Spleen (tissue), 7 donors: Measurements from ENCODE around the gene IL18RAP.

Experiments used
- CTCF ChIP-seq, 11 experiments: fragments of 200-600 bp in 7 of 11; fragments of 450-650 bp in 4 of 11; sonication (generic) in 4 of 11; IDR thresholded peaks in 8 of 11; conservative IDR thresholded peaks in 3 of 11; 1 replicate in 7 of 11; 2 replicates in 4 of 11; pipeline versions ENCODE4 v1.4.0 to v1.8.0; 2016 to 2021; ENCODE audit warnings: antibody characterized with exemption in 11 of 11, inconsistent platforms in 4 of 11, mild to moderate bottlenecking in 1 of 11
- POLR2A ChIP-seq, 3 donors: fragments of 450-650 bp; IDR thresholded peaks; one replicate each; pipeline ENCODE4 v1.5.1; 2017; ENCODE audit warnings: antibody characterized with exemption in 3 of 3, mild to moderate bottlenecking in 1 of 3
- donor health status: DM: no; HTN: no; CAD: no; lungs with moderate emphysema.
- donor health status: DM: no; HTN: no; CAD: no.
- donor health status: DM: no; HTN: no; CAD: no.

GRCh38 chr2:102383722-102384121, 39.2 kb upstream of the IL18RAP start:
- TF ChIP-seq CTCF (IDR thresholded peaks at IDR 0.05 in 8 of 11, conservative IDR thresholded peaks at IDR 0.05 in 3 of 11), result no peak
- no peak for TF ChIP-seq POLR2A (IDR thresholded peaks at IDR 0.05)
